SW 1271 (cell line): ENCODE data around the gene MT3.

Experiments
- DNase-seq, 2 experiments: peaks; one replicate each; lab custom pipeline; 2025; lab: John Stamatoyannopoulos, UW

Gene MT3

DNA sequence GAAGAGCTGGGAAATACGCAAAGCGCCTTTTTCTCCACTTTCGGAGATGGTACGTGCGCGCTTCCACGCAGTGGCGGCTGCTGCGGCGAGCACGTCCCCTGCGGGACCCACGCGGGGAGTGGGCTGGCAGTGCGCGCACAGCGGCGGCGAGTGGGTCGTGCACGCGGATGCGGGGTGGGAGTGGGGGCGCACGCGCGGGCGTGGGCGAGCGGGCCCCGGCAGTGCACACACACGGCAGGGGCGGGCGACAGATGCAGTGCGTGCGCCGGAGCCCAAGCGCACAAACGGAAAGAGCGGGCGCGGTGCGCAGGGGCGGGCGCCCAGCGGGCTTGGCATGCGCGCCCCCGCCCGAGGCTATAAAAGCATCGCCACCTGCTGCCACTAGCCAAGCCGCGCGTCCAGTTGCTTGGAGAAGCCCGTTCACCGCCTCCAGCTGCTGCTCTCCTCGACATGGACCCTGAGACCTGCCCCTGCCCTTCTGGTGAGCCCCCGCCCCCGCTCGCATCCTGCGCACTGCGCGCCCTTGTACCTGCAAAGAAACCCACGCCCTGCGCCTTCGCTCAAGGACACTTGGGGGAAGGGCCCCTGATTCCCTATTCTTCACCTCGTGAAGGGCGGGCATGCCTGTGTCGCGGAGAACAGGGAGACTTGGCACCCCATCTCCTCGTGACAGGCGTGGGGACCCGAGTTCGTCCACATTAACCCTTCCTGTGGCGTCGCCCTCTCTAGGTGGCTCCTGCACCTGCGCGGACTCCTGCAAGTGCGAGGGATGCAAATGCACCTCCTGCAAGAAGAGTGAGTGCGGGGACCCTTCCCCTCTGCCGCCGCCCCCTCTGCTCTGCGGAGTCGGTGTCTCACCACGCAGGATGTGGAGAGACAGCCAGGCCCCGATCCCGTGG, at the start of gene MT3:
TSS of gene MT3 (plus strand) at position 388 of the 899 bp plus-strand sequence. CDS start at position 451, 63 bp downstream.
- no peak for DNase-seq

DNA sequence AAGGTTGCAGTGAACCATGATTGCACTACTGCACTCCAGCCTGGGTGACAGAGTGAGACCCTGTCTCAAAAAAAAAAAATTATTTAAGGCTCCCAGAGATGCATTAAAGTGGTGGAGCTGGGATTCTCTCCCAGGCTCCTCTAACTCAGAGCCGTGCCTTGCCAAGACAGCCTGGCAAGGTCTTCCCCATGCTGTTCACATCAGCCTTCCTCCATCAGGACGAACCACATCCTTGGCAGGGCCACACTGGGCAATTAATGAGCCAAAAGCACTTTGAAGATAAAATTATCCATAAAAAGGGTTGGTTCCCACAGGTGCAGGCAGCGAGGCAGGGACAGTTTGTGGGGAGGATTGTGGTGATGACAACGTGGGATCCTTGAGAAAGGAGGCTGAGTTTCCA, 49.7 kb upstream of the MT3 start:
- DNase-seq = no peak

- no peak for DNase-seq
Observed at GRCh38 chr16:56542039-56542438, 47.3 kb upstream of the MT3 start.

- DNase-seq = no peak
Observed at GRCh38 chr16:56547120-56547948, 42.0 kb upstream of the MT3 start.

GRCh38 chr16:56547949-56548567, 41.3 kb upstream of the MT3 start:
- no peak for DNase-seq

DNA sequence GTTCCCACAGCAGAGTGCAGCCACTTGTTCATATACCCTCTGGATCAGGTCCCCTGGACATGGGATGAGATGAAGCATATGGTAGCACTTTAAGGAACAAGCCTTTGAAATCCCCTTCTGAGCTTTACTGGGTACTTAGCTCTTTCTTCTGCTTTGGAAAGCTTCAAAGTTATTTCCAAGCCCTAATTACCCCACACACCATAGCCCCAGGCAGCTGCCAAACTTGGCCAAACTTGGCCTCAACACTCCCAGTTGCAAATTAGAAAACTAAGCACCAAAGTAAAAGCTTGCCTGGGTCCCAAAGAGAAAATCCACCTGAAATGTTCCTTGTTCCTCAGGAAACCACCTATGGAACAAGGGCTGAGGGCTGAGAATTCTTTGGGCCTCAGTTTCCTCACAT, 40.2 kb upstream of the MT3 start:
- no peak for DNase-seq

GRCh38 chr16:56549744-56550385, 39.5 kb upstream of the MT3 start:
- DNase-seq = no peak

- DNase-seq = no peak
Observed at GRCh38 chr16:56551796-56552738, 37.3 kb upstream of the MT3 start.

GRCh38 chr16:56554441-56554840, 34.9 kb upstream of the MT3 start:
- no peak for DNase-seq

- no peak for DNase-seq
Observed at GRCh38 chr16:56558024-56558747, 31.1 kb upstream of the MT3 start.

DNA sequence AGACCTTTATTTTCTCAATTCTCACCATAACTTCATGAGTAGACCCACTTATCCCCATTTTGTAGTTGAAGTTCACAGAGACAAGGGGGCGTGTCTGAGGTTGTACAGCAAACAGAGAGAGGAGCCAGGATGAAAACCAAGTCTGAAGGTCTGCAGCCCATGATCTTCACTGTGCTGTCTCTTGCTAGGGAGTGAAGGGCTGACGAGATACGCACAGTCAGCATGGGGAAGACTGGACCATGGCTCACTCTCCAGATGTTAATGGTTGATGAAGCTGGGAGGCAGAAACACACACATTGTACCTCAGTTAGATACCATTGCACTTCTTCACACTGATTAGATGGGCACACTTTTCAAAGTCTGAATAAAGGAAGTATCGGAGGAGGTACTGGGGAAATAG, 30.2 kb upstream of the MT3 start:
- DNase-seq = no peak

GRCh38 chr16:56560447-56560846, 28.9 kb upstream of the MT3 start:
- no peak for DNase-seq

DNA sequence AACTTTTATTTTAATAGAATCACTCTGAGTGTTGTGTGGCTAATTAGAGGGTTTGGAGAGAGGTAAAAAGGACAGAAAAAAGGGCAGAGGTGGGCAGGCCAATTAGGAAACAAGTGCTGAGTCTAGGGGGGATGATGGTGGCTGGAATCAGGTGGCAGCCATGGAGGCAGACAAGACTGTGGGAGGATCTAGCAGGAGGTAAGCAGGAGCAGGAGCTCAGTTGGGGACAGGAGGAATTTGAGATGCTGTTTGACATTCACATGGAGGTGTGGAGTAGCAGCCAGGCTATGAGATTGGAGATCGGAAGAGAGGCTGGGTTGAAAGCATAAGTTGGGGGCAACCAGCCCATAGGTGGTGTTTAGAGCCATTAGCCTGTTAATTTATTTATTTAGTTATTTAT, 28.2 kb upstream of the MT3 start:
- DNase-seq = no peak

DNA sequence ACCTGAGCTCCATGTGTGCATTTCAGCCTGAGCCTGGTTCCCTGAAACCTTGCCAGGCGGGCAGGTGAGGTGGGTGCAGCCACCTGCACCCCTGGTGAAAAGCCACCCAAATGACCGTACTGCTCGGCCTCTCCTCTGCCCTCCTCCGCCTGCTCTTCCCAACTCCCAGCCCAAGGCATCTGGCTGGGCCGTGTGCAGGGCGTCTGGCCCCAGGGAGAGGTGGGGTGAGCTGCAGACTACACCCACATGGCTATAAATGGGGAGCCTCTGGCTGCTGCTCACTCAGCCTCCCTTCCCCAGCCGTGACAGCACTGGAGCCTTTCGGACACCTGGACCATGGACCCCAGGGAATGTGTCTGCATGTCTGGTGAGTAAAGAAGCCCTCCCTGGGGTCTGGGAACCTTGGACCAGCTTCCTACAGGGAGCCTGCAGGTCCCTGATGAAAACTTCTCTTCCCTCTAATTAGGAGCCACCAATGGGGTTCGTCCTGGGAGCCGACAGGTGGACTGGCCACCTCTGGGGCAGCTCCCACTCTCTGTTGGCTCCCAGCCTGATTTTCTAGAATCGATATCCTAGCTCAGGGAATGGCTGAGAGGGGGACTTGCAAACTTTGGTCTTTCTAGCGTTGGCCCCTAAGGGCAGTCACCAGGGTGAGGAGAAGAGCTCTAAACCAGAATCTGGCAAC, 24.4 kb upstream of the MT3 start, which contains the start of gene MT4:
TSS of gene MT4 (plus strand) at position 281 of the 685 bp plus-strand sequence. CDS start at position 337, 56 bp downstream.
- no peak for DNase-seq

- DNase-seq = no peak
Observed at GRCh38 chr16:56569971-56570370, 19.4 kb upstream of the MT3 start.

DNA sequence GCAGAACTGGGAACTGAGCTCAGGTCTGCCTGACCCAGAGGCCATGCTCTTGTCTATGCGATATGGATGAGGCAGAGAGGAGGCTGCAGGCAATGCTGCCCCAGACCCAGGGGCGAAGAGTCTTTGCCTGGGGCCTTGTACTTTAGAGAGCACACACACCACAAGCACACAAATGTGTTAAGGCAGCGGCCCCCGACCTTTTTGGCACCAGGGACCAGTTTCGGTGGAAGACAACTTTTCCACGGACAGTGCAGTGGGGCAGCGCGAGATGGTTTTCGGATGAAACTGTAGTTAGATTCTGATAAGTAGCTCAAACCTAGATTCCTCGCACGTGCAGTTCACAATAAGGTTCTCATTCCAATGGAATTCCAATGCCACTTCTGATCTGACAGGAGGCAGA, 17.8 kb upstream of the MT3 start:
- no peak for DNase-seq

GRCh38 chr16:56574625-56575024, 14.7 kb upstream of the MT3 start:
- no peak for DNase-seq

GRCh38 chr16:56576585-56577299, 12.6 kb upstream of the MT3 start:
- peak in 1 of 2 experiments; percentile 1 for DNase-seq

DNA sequence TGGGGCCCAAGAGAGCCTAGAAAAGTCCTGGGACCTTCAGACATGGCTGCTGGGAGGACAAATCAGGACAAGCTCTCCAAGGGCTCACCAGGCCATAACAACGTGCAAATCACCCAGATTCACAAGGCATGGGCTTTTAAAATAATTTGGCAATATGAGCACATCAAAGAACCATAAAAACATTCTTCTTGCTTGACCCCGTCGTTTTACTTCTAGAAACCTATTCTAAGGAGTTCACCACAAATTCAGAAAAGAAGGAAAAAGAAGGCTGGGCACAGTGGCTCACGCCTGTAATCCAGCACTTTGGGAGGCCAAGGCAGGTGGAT, 12.1 kb upstream of the MT3 start:
- DNase-seq = no peak
